HG03064 (cell line): Measurements from ENCODE around the gene C1orf105.

ENCODE experiments used
- ATAC-seq: cut with Tn5 transposase; IDR thresholded peaks from one replicate; pipeline ENCODE4 v1.9.1; 2021; ENCODE audit warnings: low read depth; ENCODE audit not compliant: unreplicated experiment

C1orf105 gene

DNA sequence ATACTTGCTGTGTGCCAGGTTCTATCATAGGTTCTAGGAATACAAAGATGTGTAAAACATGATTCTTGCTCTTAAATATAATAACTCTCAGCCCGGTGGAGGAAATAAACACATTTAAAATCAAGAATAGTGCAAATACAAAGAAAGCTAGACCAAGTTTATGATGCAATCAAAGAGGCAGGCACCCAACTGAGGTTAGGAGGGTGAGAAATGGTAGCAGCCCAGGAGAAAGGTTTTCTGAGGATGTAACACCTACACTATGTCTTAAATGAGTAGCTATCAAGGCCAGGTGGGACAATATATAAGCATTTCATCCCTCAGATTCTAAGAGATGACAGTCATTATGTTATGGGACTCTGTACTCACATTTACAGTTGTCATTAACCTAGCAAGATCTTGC, 33.1 kb downstream of the C1orf105 start:
- ATAC-seq = no peak

GRCh38 chr1:172455451-172455850, 35.0 kb downstream of the C1orf105 start:
- no peak for ATAC-seq

- no peak for ATAC-seq
These were observed 35.9 kb downstream of the C1orf105 start for GRCh38 chr1:172456344-172456769.

DNA sequence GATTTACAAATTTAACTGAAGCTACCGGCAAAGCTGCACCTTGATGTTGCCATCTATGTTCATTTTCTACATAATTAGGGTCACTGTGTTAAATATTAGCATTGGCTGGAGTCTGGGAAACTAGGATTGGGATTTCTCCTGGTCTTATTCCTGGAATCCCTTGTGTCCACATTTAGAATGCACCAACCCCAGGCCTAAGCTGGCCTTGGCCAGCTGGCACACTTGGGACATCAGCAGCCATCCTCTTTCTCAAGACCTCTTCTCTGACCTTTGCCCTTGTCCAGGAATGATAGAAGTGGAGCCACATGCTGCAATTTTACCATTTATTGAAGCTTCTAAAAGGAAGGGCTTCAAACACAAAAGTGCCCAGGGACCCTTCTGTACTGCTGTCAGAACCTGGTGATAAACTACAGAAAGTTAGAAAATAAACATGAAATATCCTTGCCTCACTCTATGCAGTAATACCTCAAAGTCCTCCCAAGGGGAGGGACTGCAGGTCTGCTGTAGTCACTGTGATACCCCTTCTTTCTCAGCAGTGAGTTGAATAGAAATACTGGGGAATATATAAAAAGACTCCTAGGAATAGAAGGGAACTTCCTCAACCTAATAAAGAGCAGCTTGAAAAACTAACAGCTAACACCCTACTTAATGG, 37.1 kb downstream of the C1orf105 start:
- ATAC-seq = no peak

GRCh38 chr1:172460177-172460576, 39.7 kb downstream of the C1orf105 start:
- no peak for ATAC-seq

DNA sequence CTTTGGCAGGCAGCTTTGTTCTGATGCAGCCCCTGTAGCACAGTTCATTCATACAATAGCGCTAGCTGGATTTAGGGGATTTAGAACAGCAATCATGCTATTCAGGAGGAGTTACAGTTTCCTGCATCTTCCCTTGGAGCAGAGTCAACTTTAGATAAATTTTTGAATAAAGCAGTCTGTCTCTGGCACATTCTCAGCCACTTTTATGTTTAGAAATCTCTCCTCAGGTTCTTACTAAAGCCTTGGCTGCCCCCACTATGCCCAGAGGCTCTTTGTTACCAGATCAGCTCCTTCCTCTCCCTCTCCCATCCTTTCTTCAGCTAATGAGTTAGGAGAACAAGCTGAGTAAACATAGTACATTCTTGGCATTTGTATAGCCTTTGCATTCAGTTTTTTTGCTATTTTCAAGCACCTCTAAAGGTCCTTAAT, 40.4 kb downstream of the C1orf105 start:
- no peak for ATAC-seq

DNA sequence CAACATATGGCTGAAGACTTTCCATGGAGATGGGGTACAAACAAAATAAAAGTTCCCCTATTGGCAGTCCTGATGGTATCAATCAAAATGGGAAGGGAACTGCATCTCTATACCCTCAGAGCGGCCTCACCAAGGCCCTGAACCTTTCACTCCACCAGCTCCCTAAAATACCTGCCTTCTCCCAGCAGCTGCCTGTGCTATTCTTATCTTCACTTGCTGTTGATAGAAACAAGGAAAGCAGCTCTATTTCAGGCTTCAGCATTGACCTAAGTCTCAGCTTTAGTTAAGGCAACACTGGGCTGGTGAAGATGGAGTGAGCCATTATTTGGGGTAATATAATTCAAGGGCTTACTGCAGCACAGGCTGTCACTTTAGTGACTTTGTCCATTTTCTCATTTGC, 45.1 kb downstream of the C1orf105 start:
- no peak for ATAC-seq

- no peak for ATAC-seq
These were observed 46.4 kb downstream of the C1orf105 start for GRCh38 chr1:172466795-172467407.

- no peak for ATAC-seq
These were observed 47.0 kb downstream of the C1orf105 start for GRCh38 chr1:172467446-172467845.

- ATAC-seq = no peak
These were observed 47.8 kb downstream of the C1orf105 start for GRCh38 chr1:172468296-172468695.

- no peak for ATAC-seq
These were observed 49.2 kb downstream of the C1orf105 start for GRCh38 chr1:172469717-172470116.

GRCh38 chr1:172470149-172470548, 49.7 kb downstream of the C1orf105 start:
- ATAC-seq = no peak

DNA sequence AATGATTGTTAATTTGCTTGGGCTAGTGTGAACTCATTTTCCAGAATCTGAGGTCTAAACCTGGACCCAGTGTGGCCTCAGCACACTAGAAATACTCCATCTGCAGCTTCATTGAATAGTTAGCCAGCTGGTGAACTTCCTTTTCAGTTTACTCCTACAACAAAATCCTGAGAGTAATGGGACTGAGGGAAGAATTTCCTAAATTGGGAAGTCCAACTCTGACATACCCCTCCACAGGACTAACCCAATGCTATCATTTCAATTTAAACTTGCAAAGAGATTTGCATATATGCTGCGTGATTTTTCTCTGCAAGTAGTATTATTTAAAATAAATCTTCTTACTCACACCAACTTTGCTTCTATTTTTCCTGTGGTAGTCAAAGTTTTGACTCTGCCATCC, 51.2 kb downstream of the C1orf105 start:
- ATAC-seq = no peak

DNA sequence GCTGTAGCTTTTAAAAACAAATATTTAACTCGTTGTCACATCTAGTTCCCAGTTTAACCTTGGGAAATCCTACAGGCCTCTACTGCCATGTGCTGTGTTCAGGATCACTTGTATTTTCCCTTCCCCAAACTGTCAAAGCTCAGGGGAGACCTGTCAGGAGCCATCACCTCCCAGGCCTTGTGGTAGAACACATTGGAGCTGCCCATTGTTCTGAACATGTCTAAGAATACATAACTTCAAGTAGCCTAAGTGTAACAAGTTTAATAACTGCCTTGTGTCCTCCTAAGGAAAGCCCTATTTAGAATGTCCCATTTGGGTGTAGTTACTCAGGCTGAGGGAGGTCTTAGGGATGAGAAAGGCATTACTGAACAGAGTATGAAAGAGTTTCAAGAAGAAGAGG, 52.0 kb downstream of the C1orf105 start:
- no peak for ATAC-seq

DNA sequence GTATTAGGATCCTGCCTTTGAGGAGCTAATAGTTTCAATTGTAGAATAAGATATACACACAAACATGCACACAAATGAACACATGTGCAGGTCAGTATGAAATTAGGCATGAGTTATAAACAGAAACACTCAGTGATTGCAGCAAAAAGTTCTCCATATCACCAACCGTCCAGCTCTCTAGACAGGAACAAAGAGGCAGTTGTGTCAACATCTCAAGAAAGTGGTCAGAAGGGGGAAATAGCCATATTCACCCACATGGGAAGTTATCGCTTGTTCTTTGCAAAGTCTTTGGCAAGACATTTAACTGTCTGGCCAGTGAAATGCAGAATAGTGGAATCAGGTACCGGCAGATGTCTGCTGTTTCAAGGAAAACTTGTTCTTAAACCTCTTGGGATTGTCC, 52.8 kb downstream of the C1orf105 start:
- ATAC-seq = no peak

GRCh38 chr1:172473842-172474241, 53.4 kb downstream of the C1orf105 start:
- ATAC-seq = no peak

DNA sequence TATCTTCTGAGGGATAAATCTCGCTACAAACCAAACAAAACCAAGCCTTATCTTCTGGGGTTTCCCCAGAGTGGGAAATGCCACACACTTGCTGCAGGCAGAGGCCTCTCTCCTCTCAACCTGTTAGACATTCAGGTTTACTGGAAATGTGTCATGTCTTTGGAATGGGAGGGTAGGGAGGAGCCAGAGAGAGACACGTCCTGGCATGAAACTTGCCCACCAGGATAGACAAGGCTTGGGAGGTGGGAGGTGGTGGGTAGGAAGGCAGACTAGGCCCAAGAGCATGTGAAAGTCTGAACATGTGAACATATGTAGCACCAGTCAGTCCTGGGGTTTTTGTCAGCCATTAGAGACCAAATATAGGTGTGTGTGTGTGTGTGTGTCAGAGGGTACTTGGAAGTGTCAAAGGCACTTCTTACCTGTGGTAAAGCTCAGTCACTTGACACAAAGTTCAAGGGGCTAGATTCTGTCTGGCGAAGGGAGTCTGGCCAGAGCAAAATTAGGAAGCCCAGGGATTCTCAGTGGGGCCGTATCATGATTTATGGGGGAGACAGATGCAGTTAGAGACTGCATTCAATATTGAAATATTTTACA, 55.8 kb downstream of the C1orf105 start:
- no peak for ATAC-seq

- ATAC-seq = no peak
These were observed 56.7 kb downstream of the C1orf105 start for GRCh38 chr1:172477216-172477615.

DNA sequence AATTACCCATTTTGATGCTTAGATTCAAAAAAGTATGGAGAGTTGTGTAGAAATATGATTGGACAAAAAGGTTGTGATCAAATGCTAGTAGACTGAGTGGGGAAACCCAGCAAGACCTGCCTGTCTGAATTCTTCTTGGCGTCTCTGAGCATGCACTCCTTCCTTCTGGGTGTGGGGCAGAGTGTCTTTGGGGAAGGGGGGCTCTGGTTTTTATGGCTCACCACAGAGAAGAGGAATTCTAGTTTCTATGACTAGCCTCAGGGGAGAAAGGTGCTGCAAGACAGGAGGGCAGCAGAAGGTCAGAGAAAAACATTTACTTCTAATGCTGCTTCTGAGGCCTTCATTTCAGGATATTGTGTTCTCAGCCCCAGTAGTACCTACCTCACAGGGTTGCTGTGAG, 57.3 kb downstream of the C1orf105 start:
- no peak for ATAC-seq

DNA sequence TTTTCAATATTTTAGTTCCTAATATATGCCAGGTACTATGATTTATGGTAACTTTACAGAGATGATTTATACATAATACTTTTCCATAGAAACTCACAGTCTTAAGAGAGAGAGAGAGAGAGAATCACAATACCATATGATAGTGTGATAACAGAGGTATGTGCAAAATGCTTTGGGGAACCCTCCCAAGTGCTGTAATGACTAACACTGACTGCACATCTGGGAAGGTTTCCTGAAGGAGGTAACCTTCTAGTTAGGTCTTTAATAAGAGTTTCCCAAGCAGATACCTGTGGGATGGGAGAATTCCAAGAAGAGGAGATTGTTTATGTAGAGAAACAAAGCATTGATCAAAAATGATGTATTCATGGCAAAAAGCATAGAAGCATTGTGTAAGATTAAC, 58.0 kb downstream of the C1orf105 start:
- no peak for ATAC-seq

GRCh38 chr1:172480431-172480830, 59.9 kb downstream of the C1orf105 start:
- ATAC-seq = no peak

GRCh38 chr1:172482044-172482443, 61.6 kb downstream of the C1orf105 start:
- no peak for ATAC-seq
